ENCODE measurements around the gene CRBN. TPM values are rescaled to one million over a fixed set of nuclear protein-coding genes. Genes with fewer than 3 reads are reported as not detected.

The CRBN gene
- polyA plus RNA-seq, 1 donor from 2014 or later: 131 TPM

GRCh38 chr3:3172627-3173026 lies 6.9 kb downstream of the CRBN start:
- Histone ChIP-seq H3K27me3 (ENCODE audit: insufficient read depth, low read depth, low read length) (no peaks in the 10 kb centered on the region), H3K36me3 (ENCODE audit: insufficient read depth, low read length) (no peaks in the 10 kb centered on the region), H4K20me1 (ENCODE audit: insufficient read depth) (no peaks in the 10 kb centered on the region), H3K9me2 (ENCODE audit: insufficient read depth, low read length) (no peaks in the 10 kb centered on the region), H3K27ac (ENCODE audit: low read length) (no peak overlapping the region), H3K9ac (ENCODE audit: low read length) (no peak overlapping the region), H3K4me2 (ENCODE audit: low read length) (no peak overlapping the region), H3K4me3 (ENCODE audit: low read length) (no peak overlapping the region), H3K79me2 (replicated peaks; ENCODE audit: insufficient read depth, low read length) (peaks cover 21% of the 10 kb centered on the region), H3K9me3 (ENCODE audit: low read length) (no peaks in the 10 kb centered on the region), H2AFZ (ENCODE audit: low read depth, low read length) (no peak overlapping the region), H3F3A (ENCODE audit: insufficient read depth, low read length, poor library complexity, severe bottlenecking) (no peaks in the 10 kb centered on the region)
- TF ChIP-seq POLR2AphosphoS5 (IDR thresholded peaks at IDR 0.05): no peak
- no peak for TF ChIP-seq EP300 (conservative IDR thresholded peaks at IDR 0.05; ENCODE audit: poor library complexity, severe bottlenecking)
- TF ChIP-seq MXI1 (conservative IDR thresholded peaks at IDR 0.05; ENCODE audit: poor library complexity, severe bottlenecking): no peak
- TF ChIP-seq SMC3 (conservative IDR thresholded peaks at IDR 0.05; ENCODE audit: poor library complexity): no peak
- TF ChIP-seq, protein P1, sequence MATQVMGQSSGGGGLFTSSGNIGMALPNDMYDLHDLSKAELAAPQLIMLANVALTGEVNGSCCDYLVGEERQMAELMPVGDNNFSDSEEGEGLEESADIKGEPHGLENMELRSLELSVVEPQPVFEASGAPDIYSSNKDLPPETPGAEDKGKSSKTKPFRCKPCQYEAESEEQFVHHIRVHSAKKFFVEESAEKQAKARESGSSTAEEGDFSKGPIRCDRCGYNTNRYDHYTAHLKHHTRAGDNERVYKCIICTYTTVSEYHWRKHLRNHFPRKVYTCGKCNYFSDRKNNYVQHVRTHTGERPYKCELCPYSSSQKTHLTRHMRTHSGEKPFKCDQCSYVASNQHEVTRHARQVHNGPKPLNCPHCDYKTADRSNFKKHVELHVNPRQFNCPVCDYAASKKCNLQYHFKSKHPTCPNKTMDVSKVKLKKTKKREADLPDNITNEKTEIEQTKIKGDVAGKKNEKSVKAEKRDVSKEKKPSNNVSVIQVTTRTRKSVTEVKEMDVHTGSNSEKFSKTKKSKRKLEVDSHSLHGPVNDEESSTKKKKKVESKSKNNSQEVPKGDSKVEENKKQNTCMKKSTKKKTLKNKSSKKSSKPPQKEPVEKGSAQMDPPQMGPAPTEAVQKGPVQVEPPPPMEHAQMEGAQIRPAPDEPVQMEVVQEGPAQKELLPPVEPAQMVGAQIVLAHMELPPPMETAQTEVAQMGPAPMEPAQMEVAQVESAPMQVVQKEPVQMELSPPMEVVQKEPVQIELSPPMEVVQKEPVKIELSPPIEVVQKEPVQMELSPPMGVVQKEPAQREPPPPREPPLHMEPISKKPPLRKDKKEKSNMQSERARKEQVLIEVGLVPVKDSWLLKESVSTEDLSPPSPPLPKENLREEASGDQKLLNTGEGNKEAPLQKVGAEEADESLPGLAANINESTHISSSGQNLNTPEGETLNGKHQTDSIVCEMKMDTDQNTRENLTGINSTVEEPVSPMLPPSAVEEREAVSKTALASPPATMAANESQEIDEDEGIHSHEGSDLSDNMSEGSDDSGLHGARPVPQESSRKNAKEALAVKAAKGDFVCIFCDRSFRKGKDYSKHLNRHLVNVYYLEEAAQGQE (IDR thresholded peaks at IDR 0.05; ENCODE audit: borderline replicate concordance): no peak
- no peak for TF ChIP-seq EZH2 (IDR thresholded peaks at IDR 0.05; ENCODE audit: borderline replicate concordance, insufficient read depth, low read length, poor library complexity, severe bottlenecking)
- no peak for TF ChIP-seq RAD21 (conservative IDR thresholded peaks at IDR 0.05)
- no peak for TF ChIP-seq CTCF (IDR thresholded peaks at IDR 0.05; ENCODE audit: poor library complexity, severe bottlenecking)
- TF ChIP-seq TAF1 (IDR thresholded peaks at IDR 0.05; ENCODE audit: low read depth): no peak

DNA sequence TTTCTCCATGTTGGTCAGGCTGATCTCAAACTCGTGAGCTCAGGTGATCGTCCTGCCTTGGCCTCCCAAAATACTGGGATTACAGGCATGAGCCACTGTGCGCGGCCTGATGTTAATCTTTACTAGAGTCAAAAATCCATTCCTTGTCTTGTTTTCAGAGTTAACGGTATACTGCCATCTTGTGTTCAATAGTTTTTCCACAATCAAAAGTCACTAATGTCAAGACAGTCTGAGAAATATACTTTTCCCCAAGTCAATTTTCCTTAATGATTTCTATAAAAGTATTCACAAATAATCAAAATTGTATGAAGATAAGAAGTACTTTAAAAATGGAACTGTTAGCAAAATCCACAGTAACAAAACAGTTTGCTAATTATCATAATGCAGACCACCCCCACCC lies 8.5 kb downstream of the CRBN start:
- peak; percentile 69 for TF ChIP-seq CTCF (IDR thresholded peaks at IDR 0.05; ENCODE audit: poor library complexity, severe bottlenecking)
- TF ChIP-seq SMC3 (conservative IDR thresholded peaks at IDR 0.05; ENCODE audit: poor library complexity): peak; percentile 67
- TF ChIP-seq, protein P1 (IDR thresholded peaks at IDR 0.05; ENCODE audit: borderline replicate concordance): no peak
- no peak for TF ChIP-seq EP300 (conservative IDR thresholded peaks at IDR 0.05; ENCODE audit: poor library complexity, severe bottlenecking)
- TF ChIP-seq RAD21 (conservative IDR thresholded peaks at IDR 0.05): peak; percentile 69
- H3K9ac ChIP-seq (ENCODE audit: low read length): no peak overlapping the region
- H4K20me1 ChIP-seq (ENCODE audit: insufficient read depth): no peaks in the 10 kb centered on the region
- peaks cover 7% of the 10 kb centered on the region for H3K79me2 ChIP-seq (replicated peaks; ENCODE audit: insufficient read depth, low read length)
- H3K9me3 ChIP-seq (ENCODE audit: low read length): no peaks in the 10 kb centered on the region
- no peaks in the 10 kb centered on the region for H3F3A ChIP-seq (ENCODE audit: insufficient read depth, low read length, poor library complexity, severe bottlenecking)
- no peak overlapping the region for H2AFZ ChIP-seq (ENCODE audit: low read depth, low read length)
- H3K27me3 ChIP-seq (ENCODE audit: insufficient read depth, low read depth, low read length): no peaks in the 10 kb centered on the region
- no peak overlapping the region for H3K27ac ChIP-seq (ENCODE audit: low read length)
- peaks cover 7% of the 10 kb centered on the region for H3K36me3 ChIP-seq (ENCODE audit: insufficient read depth, low read length)
- H3K4me2 ChIP-seq (ENCODE audit: low read length): no peak overlapping the region
- H3K9me2 ChIP-seq (ENCODE audit: insufficient read depth, low read length): no peaks in the 10 kb centered on the region
- H3K4me3 ChIP-seq (ENCODE audit: low read length): no peak overlapping the region

Measured in neural cell (in vitro differentiated cells).